Measurements from ENCODE around the gene MRPL37.
"Not testable (repeated sequence)": the region's sequence is repeated elsewhere in the genome, so short reads cannot be mapped to it uniquely, and the experiment has no call there.

Gene MRPL37

GRCh38 chr1:54172614-54173599 lies 27.1 kb upstream of the MRPL37 start:
- peak in 3 of 58 donors; percentile 3 to 9 (median 6) for DNase-seq

- DNase-seq: peak in 46 of 58 donors; percentile 6 to 81 (median 41)
Measured at GRCh38 chr1:54173681-54174080, 26.3 kb upstream of the MRPL37 start.

- DNase-seq: no peak
Measured at GRCh38 chr1:54174106-54174505, 25.9 kb upstream of the MRPL37 start.

- DNase-seq: no peak
Measured at GRCh38 chr1:54176621-54177327, 23.2 kb upstream of the MRPL37 start.

- DNase-seq: no peak
Measured at GRCh38 chr1:54177726-54178125, 22.2 kb upstream of the MRPL37 start.

GRCh38 chr1:54178296-54179070 lies 21.5 kb upstream of the MRPL37 start:
- DNase-seq: no peak

- no peak for DNase-seq
Measured at GRCh38 chr1:54180701-54181360, 19.1 kb upstream of the MRPL37 start.

GRCh38 chr1:54186056-54186455 lies 13.9 kb upstream of the MRPL37 start:
- DNase-seq: no peak

GRCh38 chr1:54188291-54188690 lies 11.7 kb upstream of the MRPL37 start:
- DNase-seq: no peak

- no peak for DNase-seq
Measured at GRCh38 chr1:54190526-54190925, 9.4 kb upstream of the MRPL37 start.

- no peak for DNase-seq
Measured at GRCh38 chr1:54191525-54191924, 8.4 kb upstream of the MRPL37 start.

- DNase-seq: no peak
Measured at GRCh38 chr1:54193453-54193852, 6.5 kb upstream of the MRPL37 start.

GRCh38 chr1:54199151-54199764 lies 709 bp upstream of the MRPL37 start:
- peak in 5 of 58 donors; percentile 19 to 56 (median 40) for DNase-seq

- DNase-seq: peak in 2 of 58 donors; percentile 24 to 25
Measured at GRCh38 chr1:54200519-54200997, 591 bp downstream of the MRPL37 start.

GRCh38 chr1:54204199-54204598 lies 4.2 kb downstream of the MRPL37 start:
- DNase-seq: no peak

- DNase-seq: no peak
Measured at GRCh38 chr1:54207287-54207686, 7.3 kb downstream of the MRPL37 start.

- DNase-seq: not testable (repeated sequence)
Measured at GRCh38 chr1:54207896-54208295, 7.9 kb downstream of the MRPL37 start.

- DNase-seq: no peak
Measured at GRCh38 chr1:54212872-54213271, 12.9 kb downstream of the MRPL37 start.

- DNase-seq: no peak
Measured at GRCh38 chr1:54215523-54215922, 15.6 kb downstream of the MRPL37 start.

Measured in anterior cingulate cortex (tissue), 58 donors.